GM12892 (cell line): Measurements from ENCODE around the gene FLII.

ENCODE experiments used
- POLR2A ChIP-seq: IDR thresholded peaks from 2 replicates; pipeline ENCODE4 v1.6.1; 2011; ENCODE audit warnings: low read depth, low read length, control low read depth
- POLR2AphosphoS5 ChIP-seq: IDR thresholded peaks from 2 replicates; pipeline ENCODE4 v1.6.1; 2011; ENCODE audit warnings: low read depth, low read length, control low read depth
- TAF1 ChIP-seq: IDR thresholded peaks from 2 replicates; pipeline ENCODE4 v1.6.1; 2011; ENCODE audit warnings: low read depth, mild to moderate bottlenecking, control low read depth, low read length, borderline replicate concordance

GRCh38 chr17:18281788-18282187 is 23.2 kb upstream of the FLII start:
- no peak for TF ChIP-seq POLR2A
- TF ChIP-seq POLR2AphosphoS5: no peak
- TF ChIP-seq TAF1: no peak
